DMS 273 (cell line): ENCODE results near the gene HARBI1.

ENCODE experiments used
- DNase-seq: peaks from one replicate; lab custom pipeline; 2025; ENCODE audit not compliant: unreplicated experiment; lab: John Stamatoyannopoulos, UW

HARBI1 gene

DNA sequence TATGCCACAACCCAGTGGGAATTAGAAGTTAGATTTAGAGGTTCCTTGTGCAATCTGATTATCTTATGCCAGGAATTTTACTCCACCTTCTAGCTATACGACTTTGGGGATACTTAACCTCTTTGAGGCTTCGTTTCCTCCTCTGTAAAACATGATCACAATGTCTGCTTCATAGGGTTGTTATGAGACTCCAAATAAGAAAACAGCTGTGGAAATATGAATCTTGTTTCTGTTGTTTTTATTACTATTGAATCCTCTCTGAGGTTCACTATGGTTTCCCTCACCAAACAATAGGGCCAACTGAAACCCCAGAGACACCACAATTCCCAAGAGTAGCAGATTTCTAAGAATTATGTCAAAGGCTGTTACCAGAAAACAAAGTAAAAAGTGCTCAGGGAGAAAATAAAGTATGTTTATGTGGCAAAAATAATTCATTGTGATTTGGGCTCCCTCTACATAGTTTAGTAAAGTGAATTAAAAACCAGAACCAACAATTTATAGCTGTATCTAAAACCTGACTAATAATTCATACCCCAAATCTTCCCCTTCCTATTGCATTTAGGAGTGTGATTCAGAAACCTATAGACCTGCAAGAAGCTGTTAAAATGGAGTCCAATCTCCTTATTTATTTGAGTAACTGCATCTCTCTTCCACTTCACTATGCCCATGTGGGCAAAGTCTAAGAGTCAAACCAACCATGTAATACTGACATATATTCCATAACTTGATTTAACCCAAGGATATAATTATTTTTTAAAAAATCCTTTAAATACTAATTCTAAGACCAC is 61.6 kb downstream of the HARBI1 start:
- DNase-seq = no peak

DNA sequence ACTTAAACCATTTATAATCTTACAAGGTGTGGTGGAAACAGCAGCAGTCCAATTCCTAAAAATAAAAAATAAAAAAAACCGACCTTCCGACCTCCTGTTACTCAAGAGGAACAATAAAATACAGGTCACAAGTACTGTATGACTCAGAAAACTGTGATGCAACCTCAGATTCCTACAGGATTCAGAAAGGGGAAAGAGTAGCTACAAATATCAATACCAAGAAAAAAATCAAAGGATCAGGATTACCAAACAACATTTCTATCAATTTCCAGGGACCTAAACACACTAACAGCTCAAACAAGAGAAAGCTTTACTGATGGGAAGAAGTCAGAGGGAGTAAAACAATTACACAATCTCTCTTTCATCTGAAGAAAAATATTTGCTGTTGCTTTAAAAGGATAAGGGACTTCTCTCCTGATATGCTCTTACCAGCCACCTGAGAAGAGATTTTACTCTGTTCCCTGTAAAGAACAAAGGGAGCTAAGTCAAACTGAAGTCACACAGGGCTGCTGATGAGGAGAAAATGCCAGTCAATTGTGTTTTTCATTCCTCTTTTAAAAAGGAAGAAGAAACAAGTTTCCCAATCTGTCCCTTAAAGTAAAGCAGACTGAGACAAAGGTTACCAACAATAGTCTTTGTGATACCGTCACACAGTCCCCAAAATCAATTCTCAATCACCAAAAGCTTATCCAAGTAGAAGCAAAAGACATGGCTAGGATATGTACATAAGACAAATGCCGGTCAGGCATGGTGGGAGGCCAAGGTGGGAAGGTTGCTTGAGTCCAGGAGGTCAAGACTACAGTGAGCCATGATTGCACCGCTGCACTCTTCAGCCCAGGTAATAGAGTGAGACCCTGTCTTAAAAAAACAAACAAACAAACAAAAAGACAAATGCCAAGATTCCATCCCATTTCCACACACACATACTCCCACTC is 62.5 kb downstream of the HARBI1 start:
- no peak for DNase-seq

DNA sequence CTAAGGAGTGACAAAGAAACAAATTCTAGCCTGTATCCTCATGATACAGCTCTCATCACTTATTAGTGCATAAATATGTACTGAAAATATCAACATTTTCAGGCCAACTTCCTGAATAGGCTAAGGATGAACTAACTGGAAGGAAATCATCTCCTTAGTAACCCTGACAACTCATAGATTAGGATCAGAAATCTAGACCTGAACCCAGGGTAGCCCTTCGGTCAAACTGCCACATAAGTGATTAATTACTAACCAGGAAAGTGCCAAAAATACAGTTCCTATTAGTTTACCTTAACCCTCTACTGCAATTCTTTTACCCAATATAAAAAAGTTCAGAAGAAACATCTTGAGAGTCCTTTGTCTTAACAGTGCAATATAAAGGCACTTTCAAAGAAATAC is 63.2 kb downstream of the HARBI1 start:
- DNase-seq = no peak
